Heart right ventricle (tissue), 16 donors: Measurements from ENCODE around the gene ERN2. TPM values are rescaled to one million over a fixed set of nuclear protein-coding genes. Genes with fewer than 3 reads are reported as not detected.
A peak's percentile ranks its signal among the peaks of the same experiment; 100 is the strongest.

ENCODE experiments used
- ATAC-seq, 8 donors: fragments of 200-7000 bp; cut with Tn5 transposase; one replicate each; pipeline ENCODE4 v1.9.1; 2020; ENCODE audit warnings: mild to moderate bottlenecking in 8 of 8, moderate library complexity in 8 of 8, moderate number of reproducible peaks in 1 of 8
- DNase-seq, 2 donors: peaks; one replicate each; pipeline ENCODE4 v3.0.0-alpha.2; 2020
- H3K27ac ChIP-seq, 10 donors: fragments of 200-600 bp; sonication (generic) in 2 of 10; one replicate each; pipeline versions ENCODE4 v1.5.0 to v1.8.0; 2020 to 2022; ENCODE audit warnings: mild to moderate bottlenecking in 3 of 10
- H3K27me3 ChIP-seq, 7 donors: fragments of 200-600 bp; one replicate each; pipeline ENCODE4 v1.8.0; 2021 to 2022; ENCODE audit warnings: mild to moderate bottlenecking in 2 of 7
- H3K36me3 ChIP-seq, 9 donors: fragments of 200-600 bp; sonication (generic) in 1 of 9; one replicate each; pipeline versions ENCODE4 v1.5.0 to v1.8.0; 2020 to 2022; ENCODE audit warnings: mild to moderate bottlenecking in 2 of 9
- H3K4me1 ChIP-seq, 9 donors: fragments of 200-600 bp; sonication (generic) in 1 of 9; one replicate each; pipeline versions ENCODE4 v1.5.0 to v1.8.0; 2020 to 2022; ENCODE audit warnings: mild to moderate bottlenecking in 4 of 9
- H3K4me3 ChIP-seq, 10 donors: fragments of 200-600 bp; sonication (generic) in 2 of 10; one replicate each; pipeline versions ENCODE4 v1.5.0 to v1.8.0; 2020 to 2022; ENCODE audit warnings: mild to moderate bottlenecking in 7 of 10, moderate library complexity in 2 of 10
- H3K9me3 ChIP-seq, 11 donors: fragments of 200-600 bp in 10 of 11; sonication (generic) in 2 of 11; one replicate each; pipeline versions ENCODE4 v1.5.0 to v1.8.0; 2013 to 2022; ENCODE audit warnings: mild to moderate bottlenecking in 2 of 11, control low read depth in 1 of 11, moderate library complexity in 1 of 11
- WGBS, 2 donors: extraction: QIAGEN DNeasy Blood & Tissue Kit; methylation state at CpG; one replicate each; pipeline ENCODE4 v1.1.7; 2013; ENCODE audit warnings: inconsistent platforms in 1 of 2; 5-methylcytosine and 5-hydroxymethylcytosine counted together
- intact Hi-C, 10 donors: fragments of 100-400 bp; cut with DNase I; formaldehyde crosslinking; loops; one replicate each; pipeline versions ENCODE4 v1.11.1 to v1.14.2; 2022
- polyA plus RNA-seq, 2 donors: library from polyadenylated mRNA; stranded (reverse); fragments of 200-250 nt; gene quantifications; one replicate each; pipeline ENCODE4 v1.2.3, GENCODE V29; 2013
- total RNA-seq, 10 donors: library from RNA; stranded (reverse); fragmentation: NEBNext Ultra II Directional in 3 of 10; extraction: Animal tissue kit (Norgen Biotek cat#: 25700) in 3 of 10; gene quantifications; one replicate each; pipeline versions ENCODE4 v1.2.1 to v1.2.4, GENCODE V29; 2021 to 2023
- TF ChIP-seq, protein P1 (sequence below), 9 donors: fragments of 200-600 bp; sonication (generic) in 2 of 9; IDR thresholded peaks; one replicate each; pipeline versions ENCODE4 v1.5.0 to v1.8.0; 2021 to 2022; ENCODE audit warnings: antibody characterized with exemption in 9 of 9, mild to moderate bottlenecking in 5 of 9, moderate library complexity in 1 of 9
- donor health status: Arrhythmogenic right ventricular cardiomyopathy.
- donor health status: ischemic (EF 13 %, LVEDD 7.1; RV severe dilation, severe dysfunction).
- donor health status: healthy with polysubstance abuse.
- donor health status: DM: no; HTN: yes; CAD: no.
- donor health status: DM: no; HTN: no; CAD: no.
- donor health status: ischemic (EF 25% LVEDD 6.9; RV normal size, moderate dysfunction).
- donor health status: ischemic (EF 25% LVEDD 5.7; RV mildly dilated, moderate dysfunction).
- donor health status: healthy.
- donor health status: DM: yes; HTN: yes; CAD: no.
- donor health status: Ischemic cardiomyopathy.
- donor health status: ischemic (EF 35%, LVEDD 5.7; RV mildly dilated, moderate dysfunction).
- donor health status: nonischemic (EF 11% LVEDD 7.7; RV severe dilation, severe dysfunction).
- donor health status: DM: yes; HTN: yes; CAD: no.
- donor health status: PGD.
- donor health status: ischemic (EF 29% LVEDD 5.4; RV normal size, mild dysfunction).
- donor health status: nonischemic (EF 23%, LVEDD 6.1; RV moderate dilation, normal function).

Gene ERN2
- total and polyA plus RNA-seq, 12 donors, result 0.32 to 0.34 TPM; not detected in 10

DNA sequence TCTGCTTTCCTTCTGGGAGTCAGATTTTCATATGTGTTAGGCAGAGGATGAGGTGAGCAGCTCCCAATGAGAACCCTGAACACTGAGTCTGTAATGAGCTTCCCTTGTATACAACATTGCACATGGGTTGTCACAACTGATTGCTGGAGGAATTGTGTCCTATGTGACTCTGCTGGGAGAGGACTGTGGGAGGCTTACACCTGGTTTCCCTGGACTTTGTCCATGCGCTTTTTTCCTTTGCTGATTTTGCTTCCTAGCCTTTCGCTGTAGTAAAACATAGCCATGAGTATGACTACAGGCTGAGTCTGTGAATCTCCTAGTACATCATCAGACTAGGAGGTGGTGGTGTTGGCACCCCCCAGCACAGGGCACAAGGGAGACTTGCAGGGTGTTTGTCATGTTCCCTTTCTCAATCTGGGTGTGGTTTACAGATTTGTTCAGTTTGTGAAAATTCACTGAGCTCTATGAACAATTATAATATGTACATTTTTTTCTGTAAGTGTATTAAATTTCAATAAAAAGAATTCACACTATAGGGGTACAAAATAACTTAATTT is 36.0 kb downstream of the ERN2 start:
- intact Hi-C loops, result no loop called here
- ATAC-seq (no peak), DNase-seq (no peak)
- Histone ChIP-seq H3K4me1 (peaks cover 3 to 29% (median 13%) of the 10 kb centered on the region in 9 donors), H3K36me3 (peaks cover 0 to 59% (median 4%) of the 10 kb centered on the region in 9 donors), H3K27me3 (no peaks in the 10 kb centered on the region), H3K4me3 (no peak overlapping the region), H3K9me3 (no peaks in the 10 kb centered on the region), H3K27ac (no peak overlapping the region)
- TF ChIP-seq, protein P1, sequence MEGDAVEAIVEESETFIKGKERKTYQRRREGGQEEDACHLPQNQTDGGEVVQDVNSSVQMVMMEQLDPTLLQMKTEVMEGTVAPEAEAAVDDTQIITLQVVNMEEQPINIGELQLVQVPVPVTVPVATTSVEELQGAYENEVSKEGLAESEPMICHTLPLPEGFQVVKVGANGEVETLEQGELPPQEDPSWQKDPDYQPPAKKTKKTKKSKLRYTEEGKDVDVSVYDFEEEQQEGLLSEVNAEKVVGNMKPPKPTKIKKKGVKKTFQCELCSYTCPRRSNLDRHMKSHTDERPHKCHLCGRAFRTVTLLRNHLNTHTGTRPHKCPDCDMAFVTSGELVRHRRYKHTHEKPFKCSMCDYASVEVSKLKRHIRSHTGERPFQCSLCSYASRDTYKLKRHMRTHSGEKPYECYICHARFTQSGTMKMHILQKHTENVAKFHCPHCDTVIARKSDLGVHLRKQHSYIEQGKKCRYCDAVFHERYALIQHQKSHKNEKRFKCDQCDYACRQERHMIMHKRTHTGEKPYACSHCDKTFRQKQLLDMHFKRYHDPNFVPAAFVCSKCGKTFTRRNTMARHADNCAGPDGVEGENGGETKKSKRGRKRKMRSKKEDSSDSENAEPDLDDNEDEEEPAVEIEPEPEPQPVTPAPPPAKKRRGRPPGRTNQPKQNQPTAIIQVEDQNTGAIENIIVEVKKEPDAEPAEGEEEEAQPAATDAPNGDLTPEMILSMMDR (IDR thresholded peaks at IDR 0.05), result no peak
- WGBS, 2 donors, result 94 to 97% methylated on average over 2 of the region's 2 CpGs

DNA sequence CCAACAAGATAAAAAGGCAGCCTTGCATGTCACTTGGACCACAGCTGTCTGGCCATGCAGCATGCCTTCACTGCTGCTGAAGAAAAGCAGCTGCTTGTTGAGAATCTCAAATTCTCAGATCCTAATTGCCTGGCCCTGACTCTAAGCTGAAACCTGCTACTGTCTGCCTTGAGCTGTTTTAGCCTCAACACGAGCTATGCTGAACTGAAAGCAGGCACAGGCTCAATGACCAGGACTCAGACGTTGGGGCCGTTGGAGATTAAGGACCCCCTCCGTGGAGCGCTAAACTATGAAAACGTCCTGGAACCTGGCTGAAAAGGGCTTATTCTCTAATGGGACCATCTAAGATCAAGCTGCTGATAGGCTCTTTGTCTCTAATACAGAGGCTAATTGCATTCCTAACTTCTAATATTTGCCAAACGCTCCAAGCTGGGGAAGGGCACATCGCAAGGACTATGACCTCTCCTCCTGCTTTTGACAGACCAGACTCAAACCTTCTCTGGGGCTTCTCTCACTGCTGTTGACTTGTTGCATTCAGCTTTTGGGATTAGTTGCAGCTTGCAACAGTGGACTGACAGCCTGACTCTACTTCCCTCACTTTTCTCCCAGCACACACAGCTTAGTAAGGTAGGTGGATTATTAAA is 38.9 kb downstream of the ERN2 start:
- no peak for DNase-seq
- no peak for ATAC-seq
- Histone ChIP-seq H3K4me1 (peaks cover under 1 to 11% (median 10%) of the 10 kb centered on the region in 9 donors), H3K36me3 (peaks cover 0 to 67% (median 5%) of the 10 kb centered on the region in 9 donors), H3K9me3 (no peaks in the 10 kb centered on the region), H3K4me3 (no peak overlapping the region), H3K27me3 (no peaks in the 10 kb centered on the region), H3K27ac (no peak overlapping the region)
- TF ChIP-seq, protein P1 (IDR thresholded peaks at IDR 0.05), result no peak
- 69 to 73% methylated on average over 8 of the region's 8 CpGs for WGBS, 2 donors
- intact Hi-C loops, result no loop called here

DNA sequence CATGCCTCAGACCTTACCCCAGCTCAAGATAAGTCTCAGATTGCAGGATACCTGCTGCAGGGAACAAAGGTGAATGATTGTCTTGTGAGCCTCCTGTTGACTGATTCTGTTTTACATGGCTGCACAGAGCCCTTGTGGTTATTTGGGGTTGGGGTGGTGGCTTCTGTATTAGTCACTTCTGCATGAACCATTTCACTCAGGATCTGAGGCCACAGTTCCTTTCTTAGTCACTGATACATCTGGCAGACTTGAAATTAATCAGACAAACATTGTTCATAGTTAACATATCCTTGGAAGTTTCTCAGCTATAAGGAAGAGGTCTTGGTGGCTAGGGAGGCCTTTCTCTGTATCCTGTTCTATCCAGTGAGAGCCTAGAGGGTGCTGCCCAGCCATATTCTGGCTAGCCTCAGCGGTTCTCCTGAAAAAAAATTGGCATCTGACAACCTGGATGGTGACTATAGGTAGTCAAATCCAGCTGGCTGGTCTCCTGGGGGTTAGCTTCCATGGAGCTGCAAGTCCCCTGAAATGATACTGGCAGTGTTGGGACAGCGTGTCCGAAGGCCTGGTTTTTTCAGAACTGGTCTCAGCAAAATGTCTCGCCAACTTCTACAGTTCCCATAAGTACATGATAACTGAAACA is 42.8 kb downstream of the ERN2 start:
- TF ChIP-seq, protein P1 (IDR thresholded peaks at IDR 0.05), result no peak
- Histone ChIP-seq H3K4me3 (no peak overlapping the region), H3K27ac (no peak overlapping the region), H3K9me3 (no peaks in the 10 kb centered on the region), H3K27me3 (no peaks in the 10 kb centered on the region), H3K4me1 (peaks cover 0 to 2% (median 0%) of the 10 kb centered on the region in 9 donors), H3K36me3 (peaks cover 0 to 98% (median 40%) of the 10 kb centered on the region in 9 donors)
- 90 to 92% methylated on average over 4 of the region's 4 CpGs for WGBS, 2 donors
- no peak for DNase-seq
- intact Hi-C loops, result no loop called here
- peak in 1 of 8 donors; percentile 61 for ATAC-seq

DNA sequence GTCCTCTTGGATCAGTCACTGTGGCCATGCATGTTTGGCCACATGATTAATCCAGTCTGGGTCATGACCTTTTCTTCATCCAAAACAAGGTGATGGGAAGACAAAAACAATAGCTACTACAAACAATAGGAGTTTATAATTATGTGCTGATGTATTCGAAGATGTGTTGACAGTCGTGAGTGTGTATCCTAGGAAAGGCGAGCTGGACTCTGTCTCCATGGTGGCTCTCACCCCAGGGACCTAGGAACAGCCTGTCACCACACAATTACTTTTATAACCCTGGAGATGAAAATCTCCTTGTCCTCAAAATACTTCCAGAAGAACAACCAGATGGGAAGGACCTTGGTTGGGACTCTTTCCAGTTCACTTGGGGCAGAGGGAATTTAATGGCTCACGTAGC is 44.1 kb downstream of the ERN2 start:
- peak in 2 of 8 donors; percentile 75 to 78 for ATAC-seq
- Histone ChIP-seq H3K27ac (no peak overlapping the region), H3K36me3 (peaks cover 0 to 99% (median 46%) of the 10 kb centered on the region in 9 donors), H3K4me3 (no peak overlapping the region), H3K9me3 (no peaks in the 10 kb centered on the region), H3K4me1 (peaks cover 0 to 2% (median 0%) of the 10 kb centered on the region in 9 donors), H3K27me3 (no peaks in the 10 kb centered on the region)
- intact Hi-C loops, result loop anchor here in 1 of 10 donors (10.0 kb wide), 1 partner anchor 64 kb away; no protein-coding TSS in a partner anchor
- TF ChIP-seq, protein P1 (IDR thresholded peaks at IDR 0.05), result no peak
- no peak for DNase-seq
- WGBS, 2 donors, result 43 to 53% methylated on average over 4 of the region's 4 CpGs
